ENCODE results near the gene CEACAM19. TPM values are rescaled to one million over a fixed set of nuclear protein-coding genes. Genes with fewer than 3 reads are reported as not detected.
A peak's percentile ranks its signal among the peaks of the same experiment; 100 is the strongest.

Gene CEACAM19
- total RNA-seq, 1 experiment from 2014 or later: 67.8 TPM

GRCh38 chr19:44640518-44640917 lies 30.8 kb upstream of the CEACAM19 start:
- CTCF ChIA-PET: interaction anchor here (1.0 kb wide), 1 partner anchor 14 kb away, joined by 3 read pairs; no protein-coding TSS in a partner anchor

DNA sequence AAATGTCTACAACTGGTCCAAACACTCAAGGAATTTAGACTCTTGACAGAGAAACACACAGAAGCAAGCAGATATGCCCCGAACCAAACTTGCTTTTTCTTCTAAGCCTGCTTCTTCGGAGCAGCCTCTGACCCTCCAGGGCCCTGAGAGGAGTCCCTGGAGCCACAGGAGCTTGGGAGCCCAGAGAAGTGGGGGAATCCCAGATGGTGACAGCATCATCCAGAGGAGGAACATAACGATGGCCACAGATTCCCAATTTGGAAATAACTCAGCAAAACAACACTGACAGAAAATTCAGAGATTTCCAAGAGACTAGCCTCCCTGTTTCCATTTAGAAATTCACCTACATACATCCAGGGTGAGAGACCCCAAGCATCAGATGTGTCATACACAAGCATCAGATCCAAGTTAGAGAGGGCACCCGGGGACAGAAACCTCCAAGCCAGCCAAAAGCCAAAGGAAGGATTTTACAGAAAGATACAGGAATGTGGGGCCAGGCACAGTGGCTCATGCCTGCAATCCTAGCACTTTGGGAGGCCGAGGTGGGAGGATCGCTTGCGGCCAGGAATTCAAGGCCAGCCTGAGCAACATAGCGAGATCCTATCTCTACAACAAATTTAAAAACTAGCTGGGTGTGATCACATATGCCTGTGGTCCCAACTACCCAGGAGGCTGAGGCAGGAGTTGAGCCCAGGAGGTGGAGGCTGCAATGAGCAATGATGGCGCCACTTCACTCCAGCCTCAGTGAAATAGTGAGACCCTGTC lies 29.6 kb upstream of the CEACAM19 start:
- intact Hi-C loops (cut with micrococcal nuclease; ENCODE audit: unreplicated experiment): no loop called here
- DNase-seq: no peak
- Mint-ChIP-seq H3K4me3 (ENCODE audit: low read depth, unreplicated experiment) (peak overlapping the region; percentile 91), H3K27ac (ENCODE audit: unreplicated experiment) (peak overlapping the region; percentile 71), H3K27me3 (ENCODE audit: unreplicated experiment) (no peaks in the 10 kb centered on the region), H3K9me3 (ENCODE audit: low read depth, unreplicated experiment) (no peaks in the 10 kb centered on the region), H3K4me1 (ENCODE audit: low read depth, unreplicated experiment) (peaks cover 70% of the 10 kb centered on the region), H3K36me3 (ENCODE audit: insufficient read depth, unreplicated experiment) (peaks cover 53% of the 10 kb centered on the region)
- BruUV-seq (replicated peaks): no TSS peak
- TF ChIP-seq CTCF (IDR thresholded peaks at IDR 0.05; ENCODE audit: unreplicated experiment): no peak
- CTCF ChIA-PET: interaction anchor here (0.5 to 3.1 kb wide), 2 partner anchors 25 to 53 kb away, joined by 4 to 12 read pairs; no protein-coding TSS in a partner anchor

More at GRCh38 chr19:44640518-44640917, 30.8 kb upstream of the CEACAM19 start:
- peaks cover 50% of the 10 kb centered on the region for H3K36me3 Mint-ChIP-seq (ENCODE audit: insufficient read depth, unreplicated experiment)
- no peaks in the 10 kb centered on the region for H3K27me3 Mint-ChIP-seq (ENCODE audit: unreplicated experiment)
- intact Hi-C loops (cut with micrococcal nuclease; ENCODE audit: unreplicated experiment): no loop called here
- peak overlapping the region; percentile 8 for H3K4me3 Mint-ChIP-seq (ENCODE audit: low read depth, unreplicated experiment)
- DNase-seq: no peak
- peak overlapping the region; percentile 71 for H3K27ac Mint-ChIP-seq (ENCODE audit: unreplicated experiment)
- H3K4me1 Mint-ChIP-seq (ENCODE audit: low read depth, unreplicated experiment): peaks cover 74% of the 10 kb centered on the region
- TF ChIP-seq CTCF (IDR thresholded peaks at IDR 0.05; ENCODE audit: unreplicated experiment): no peak
- BruUV-seq (replicated peaks): no TSS peak
- H3K9me3 Mint-ChIP-seq (ENCODE audit: low read depth, unreplicated experiment): no peaks in the 10 kb centered on the region

DNA sequence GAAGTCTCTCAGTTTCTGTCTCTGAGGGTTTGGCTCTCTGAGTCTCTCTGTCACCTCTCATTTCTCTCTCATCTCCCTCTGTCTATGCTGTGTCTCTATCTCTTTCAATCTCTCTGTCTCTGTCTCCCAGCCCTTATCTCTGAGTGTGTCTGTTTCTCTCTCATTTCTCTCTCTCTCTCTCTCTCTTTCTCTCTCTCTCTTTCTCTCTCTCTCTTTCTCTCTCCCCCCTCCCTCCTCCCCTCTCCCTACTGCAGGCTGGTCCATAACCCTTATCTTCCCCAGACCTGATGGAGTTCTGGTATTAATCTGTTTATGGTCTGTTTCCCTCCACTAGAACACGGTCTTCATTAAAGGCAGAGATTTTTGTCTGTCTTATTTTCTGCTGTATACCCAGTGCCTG lies 28.9 kb upstream of the CEACAM19 start:
- BruUV-seq (replicated peaks): no TSS peak
- Mint-ChIP-seq H3K27me3 (ENCODE audit: unreplicated experiment) (no peaks in the 10 kb centered on the region), H3K9me3 (ENCODE audit: low read depth, unreplicated experiment) (no peaks in the 10 kb centered on the region), H3K4me1 (ENCODE audit: low read depth, unreplicated experiment) (peaks cover 70% of the 10 kb centered on the region), H3K36me3 (ENCODE audit: insufficient read depth, unreplicated experiment) (peaks cover 59% of the 10 kb centered on the region), H3K4me3 (ENCODE audit: low read depth, unreplicated experiment) (peak overlapping the region; percentile 91), H3K27ac (ENCODE audit: unreplicated experiment) (peak overlapping the region; percentile 62)
- CTCF ChIA-PET: interaction anchor here (0.7 to 3.1 kb wide), 2 partner anchors 15 to 54 kb away, joined by 3 to 12 read pairs; no protein-coding TSS in a partner anchor
- no peak for TF ChIP-seq CTCF (IDR thresholded peaks at IDR 0.05; ENCODE audit: unreplicated experiment)
- intact Hi-C loops (cut with micrococcal nuclease; ENCODE audit: unreplicated experiment): no loop called here
- no peak for DNase-seq

- Mint-ChIP-seq H3K27ac (ENCODE audit: unreplicated experiment) (peak within 1 kb of the TSS; percentile 62), H3K4me3 (ENCODE audit: low read depth, unreplicated experiment) (peak within 1 kb of the TSS; percentile 91), H3K9me3 (ENCODE audit: low read depth, unreplicated experiment) (no peaks in the 10 kb centered on the region), H3K27me3 (ENCODE audit: unreplicated experiment) (no peaks in the 10 kb centered on the region), H3K36me3 (ENCODE audit: insufficient read depth, unreplicated experiment) (peaks cover 66% of the 10 kb centered on the region), H3K4me1 (ENCODE audit: low read depth, unreplicated experiment) (peaks cover 70% of the 10 kb centered on the region)
- peak; percentile 92 for DNase-seq
- intact Hi-C loops (cut with micrococcal nuclease; ENCODE audit: unreplicated experiment): loop anchor here (2.0 kb wide), 1 partner anchor 55 kb away; no protein-coding TSS in a partner anchor
- BruUV-seq (replicated peaks): TSS peak; percentile 53
- CTCF ChIA-PET: interaction anchor here (0.6 to 3.1 kb wide), 8 partner anchors 11 to 97 kb away, joined by 3 to 12 read pairs (median 5); no protein-coding TSS in a partner anchor
- no peak for TF ChIP-seq CTCF (IDR thresholded peaks at IDR 0.05; ENCODE audit: unreplicated experiment)
Measured at GRCh38 chr19:44643605-44644401, 27.5 kb upstream of the CEACAM19 start, which contains the start of gene PVR. Gene PVR (plus strand): TSS chr19:44643910. CDS start chr19:44644097, 187 bp downstream.

Measured in Calu3 (cell line).